Measurements from ENCODE around the gene MACROD1.

The MACROD1 gene

GRCh38 chr11:64144587-64145472 is 21.1 kb downstream of the MACROD1 start:
- H3K4me3 ChIP-seq (replicated peaks; ENCODE audit: low read depth, low read length), result no peak overlapping the region
- no peak for DNase-seq (ENCODE audit: extremely low read depth, insufficient read length)
- TF ChIP-seq CTCF (IDR thresholded peaks at IDR 0.05; ENCODE audit: insufficient read depth, low read length, poor library complexity, severe bottlenecking), result no peak

GRCh38 chr11:64141081-64141783 is 24.7 kb downstream of the MACROD1 start:
- no peaks in the 10 kb centered on the region for H3K36me3 ChIP-seq (ENCODE audit: control insufficient read depth, insufficient read depth, low read length)
- no peaks in the 10 kb centered on the region; the same call in 1 of the 2 replicates for H3K27me3 ChIP-seq (replicated peaks; ENCODE audit: control insufficient read depth, insufficient read depth, low read length)
- TF ChIP-seq CTCF (IDR thresholded peaks at IDR 0.05; ENCODE audit: insufficient read depth, low read length, poor library complexity, severe bottlenecking), result no peak
- DNase-seq (ENCODE audit: extremely low read depth, insufficient read length), result no peak
- H3K4me3 ChIP-seq (replicated peaks; ENCODE audit: low read depth, low read length), result no peak overlapping the region

More at GRCh38 chr11:64144587-64145472, 21.1 kb downstream of the MACROD1 start:
- no peaks in the 10 kb centered on the region for H3K36me3 ChIP-seq (ENCODE audit: control insufficient read depth, insufficient read depth, low read length)
- no peaks in the 10 kb centered on the region; the same call in 1 of the 2 replicates for H3K27me3 ChIP-seq (replicated peaks; ENCODE audit: control insufficient read depth, insufficient read depth, low read length)

GRCh38 chr11:64140082-64140481 is 25.8 kb downstream of the MACROD1 start:
- Histone ChIP-seq H3K27me3 (replicated peaks; ENCODE audit: control insufficient read depth, insufficient read depth, low read length) (no peaks in the 10 kb centered on the region; the same call in 1 of the 2 replicates), H3K36me3 (ENCODE audit: control insufficient read depth, insufficient read depth, low read length) (no peaks in the 10 kb centered on the region), H3K4me3 (replicated peaks; ENCODE audit: low read depth, low read length) (no peak overlapping the region)
- TF ChIP-seq CTCF (IDR thresholded peaks at IDR 0.05; ENCODE audit: insufficient read depth, low read length, poor library complexity, severe bottlenecking), result no peak
- DNase-seq (ENCODE audit: extremely low read depth, insufficient read length), result no peak

- no peaks in the 10 kb centered on the region; the same call in 1 of the 2 replicates for H3K27me3 ChIP-seq (replicated peaks; ENCODE audit: control insufficient read depth, insufficient read depth, low read length)
- H3K36me3 ChIP-seq (ENCODE audit: control insufficient read depth, insufficient read depth, low read length), result no peaks in the 10 kb centered on the region
- DNase-seq (ENCODE audit: extremely low read depth, insufficient read length), result no peak
- no peak for TF ChIP-seq CTCF (IDR thresholded peaks at IDR 0.05; ENCODE audit: insufficient read depth, low read length, poor library complexity, severe bottlenecking)
- H3K4me3 ChIP-seq (replicated peaks; ENCODE audit: low read depth, low read length), result no peak overlapping the region
Measured at GRCh38 chr11:64139049-64139448, 26.9 kb downstream of the MACROD1 start.

- DNase-seq (ENCODE audit: extremely low read depth, insufficient read length), result no peak
- no peaks in the 10 kb centered on the region; the same call in 1 of the 2 replicates for H3K27me3 ChIP-seq (replicated peaks; ENCODE audit: control insufficient read depth, insufficient read depth, low read length)
- no peaks in the 10 kb centered on the region for H3K36me3 ChIP-seq (ENCODE audit: control insufficient read depth, insufficient read depth, low read length)
- TF ChIP-seq CTCF (IDR thresholded peaks at IDR 0.05; ENCODE audit: insufficient read depth, low read length, poor library complexity, severe bottlenecking), result no peak
- H3K4me3 ChIP-seq (replicated peaks; ENCODE audit: low read depth, low read length), result no peak overlapping the region
Measured at GRCh38 chr11:64138398-64138797, 27.5 kb downstream of the MACROD1 start.

All from GM06990 (cell line).